ENCODE data around the gene TGIF1.
"Not testable (repeated sequence)": the region's sequence is repeated elsewhere in the genome, so short reads cannot be mapped to it uniquely, and the experiment has no call there.

TGIF1 gene

DNA sequence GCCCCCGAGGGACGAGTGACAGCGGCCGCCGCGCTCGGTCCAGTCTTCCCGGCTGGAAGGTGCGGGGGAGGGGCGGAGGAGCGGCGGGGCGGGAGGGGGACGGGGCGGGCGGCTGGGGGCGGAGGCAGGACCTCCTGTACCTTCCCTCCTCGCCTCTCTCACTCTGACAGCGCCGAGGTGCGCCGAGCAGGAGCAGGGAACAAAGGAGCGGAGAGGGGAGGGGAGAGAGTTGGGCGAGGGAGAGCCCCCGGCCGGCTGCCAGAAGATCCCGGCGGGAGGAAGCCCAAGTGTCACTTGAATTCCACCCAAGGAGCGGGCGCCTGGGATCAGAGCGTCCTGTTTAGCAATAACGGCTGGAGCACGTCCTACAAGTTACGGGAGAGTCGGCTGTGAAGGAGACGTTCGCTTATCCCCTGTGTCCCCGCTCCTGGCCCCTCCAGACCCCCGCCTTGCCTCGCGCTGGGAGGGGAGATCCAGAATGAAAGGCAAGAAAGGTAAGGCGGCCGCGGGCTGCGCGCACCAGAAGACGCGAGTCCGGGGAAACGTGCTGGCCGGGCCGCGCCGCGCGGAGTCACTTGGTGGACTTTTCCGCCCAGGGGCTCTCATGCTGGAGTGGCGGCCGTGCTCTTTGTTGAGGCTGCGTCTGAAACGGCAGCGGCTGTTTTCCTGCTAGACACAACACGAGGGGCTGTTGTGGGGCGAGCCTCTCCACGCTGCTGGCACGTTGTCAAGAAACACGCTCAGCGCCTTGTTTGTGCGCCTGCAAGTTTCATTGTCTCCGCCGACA is at the start of gene TGIF1:
Gene TGIF1 (plus strand): TSS at position 161 of the 787 bp plus-strand sequence. CDS start 318 bp downstream, at position 479.
- H3K4me1 ChIP-seq (ENCODE audit: insufficient read depth, low read length) = peaks cover 8% of the 10 kb centered on the region
- H3K36me3 ChIP-seq (ENCODE audit: insufficient read depth, low read length) = peaks cover 6% of the 10 kb centered on the region
- H3K9ac ChIP-seq (ENCODE audit: low read depth, low read length) = peak within 1 kb of the TSS; percentile 99
- no peaks in the 10 kb centered on the region for H3K9me3 ChIP-seq (ENCODE audit: control insufficient read depth, insufficient read depth, low read length)

DNA sequence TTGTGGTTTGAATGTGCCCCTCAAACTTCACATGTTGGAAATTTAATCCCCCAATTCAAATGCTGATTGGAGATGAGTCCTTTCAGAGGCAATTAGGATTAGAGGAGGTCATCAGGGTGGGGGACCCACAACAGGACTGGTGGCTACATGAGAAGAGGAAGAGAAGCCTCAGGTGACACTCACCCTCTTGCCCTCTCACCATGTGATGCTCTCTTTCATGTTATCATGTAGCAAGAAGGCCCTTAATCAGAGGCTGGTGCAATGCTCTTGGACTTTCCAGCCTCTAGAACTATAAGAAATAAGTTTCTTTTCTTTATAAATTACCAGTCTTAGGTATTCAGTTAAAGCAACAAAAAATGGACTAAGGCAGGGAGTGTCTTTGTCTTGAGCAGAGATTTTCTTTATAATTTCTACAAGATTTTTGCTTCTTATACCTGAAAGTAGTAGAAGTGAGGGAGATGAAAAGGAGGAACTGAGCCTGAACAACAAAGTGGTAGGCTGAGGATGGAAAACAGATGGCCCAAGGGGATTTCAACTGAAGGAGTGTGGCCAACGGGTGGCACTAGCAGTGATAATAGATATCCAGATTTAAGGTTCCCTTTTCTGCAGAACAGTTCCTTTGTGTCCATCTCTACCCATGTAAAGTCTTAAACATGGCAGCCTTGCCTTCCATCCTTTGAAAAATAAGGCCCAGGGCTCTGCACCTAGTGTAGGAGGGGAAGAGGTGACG is 49.2 kb upstream of the TGIF1 start:
- peaks cover 7% of the 10 kb centered on the region for H3K9me3 ChIP-seq (ENCODE audit: control insufficient read depth, insufficient read depth, low read length)
- no peaks in the 10 kb centered on the region for H3K36me3 ChIP-seq (ENCODE audit: insufficient read depth, low read length)
- no peaks in the 10 kb centered on the region for H3K4me1 ChIP-seq (ENCODE audit: insufficient read depth, low read length)

DNA sequence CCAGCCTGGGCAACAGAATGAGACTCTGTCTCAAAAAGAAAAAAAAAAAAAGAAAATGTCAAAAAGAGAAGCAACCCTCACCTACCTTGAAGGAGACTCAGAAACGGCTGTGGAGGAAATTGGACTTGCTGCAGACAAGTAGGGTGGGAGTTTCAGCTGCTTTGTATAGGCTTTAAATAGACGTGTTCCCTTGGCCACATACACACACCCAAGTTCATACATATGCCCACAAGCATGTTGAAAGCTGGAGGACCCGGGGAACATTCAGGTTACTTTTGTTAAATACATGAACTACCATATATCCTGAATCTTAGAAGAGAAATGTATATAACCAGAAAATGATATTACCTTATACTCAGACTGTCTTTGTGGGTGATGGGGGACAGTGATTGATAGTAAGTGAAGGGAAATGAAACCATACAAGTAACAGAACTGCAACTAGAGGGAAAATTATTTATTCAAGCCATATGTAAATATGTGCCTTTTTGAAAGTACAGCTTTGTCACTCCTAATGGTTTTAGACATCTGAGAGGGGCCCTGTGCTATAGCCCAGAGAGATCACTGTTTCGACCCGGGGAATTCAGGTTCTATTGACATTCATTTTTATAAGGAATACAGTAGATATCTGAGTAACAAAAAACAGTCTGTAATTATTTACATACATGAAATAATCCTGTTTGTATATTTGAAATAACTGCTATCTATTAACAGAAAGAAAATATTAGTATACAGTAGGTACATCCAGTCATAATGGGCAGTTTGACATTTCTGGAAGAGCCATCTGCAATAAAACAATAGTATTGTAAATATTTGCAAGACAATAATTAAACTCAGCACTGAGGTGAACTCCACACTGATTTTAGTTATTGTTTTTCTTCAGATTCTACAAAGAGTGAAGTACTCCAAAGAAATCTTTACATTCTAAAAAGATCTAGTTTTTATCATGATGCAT is 48.0 kb upstream of the TGIF1 start:
- Histone ChIP-seq H3K9me3 (ENCODE audit: control insufficient read depth, insufficient read depth, low read length) (peaks cover 7% of the 10 kb centered on the region), H3K4me1 (ENCODE audit: insufficient read depth, low read length) (no peaks in the 10 kb centered on the region), H3K9ac (ENCODE audit: low read depth, low read length) (no peak overlapping the region), H3K36me3 (ENCODE audit: insufficient read depth, low read length) (no peaks in the 10 kb centered on the region)

More for the DNA sequence above, 49.2 kb upstream of the TGIF1 start:
- H3K9ac ChIP-seq (ENCODE audit: low read depth, low read length) = no peak overlapping the region

DNA sequence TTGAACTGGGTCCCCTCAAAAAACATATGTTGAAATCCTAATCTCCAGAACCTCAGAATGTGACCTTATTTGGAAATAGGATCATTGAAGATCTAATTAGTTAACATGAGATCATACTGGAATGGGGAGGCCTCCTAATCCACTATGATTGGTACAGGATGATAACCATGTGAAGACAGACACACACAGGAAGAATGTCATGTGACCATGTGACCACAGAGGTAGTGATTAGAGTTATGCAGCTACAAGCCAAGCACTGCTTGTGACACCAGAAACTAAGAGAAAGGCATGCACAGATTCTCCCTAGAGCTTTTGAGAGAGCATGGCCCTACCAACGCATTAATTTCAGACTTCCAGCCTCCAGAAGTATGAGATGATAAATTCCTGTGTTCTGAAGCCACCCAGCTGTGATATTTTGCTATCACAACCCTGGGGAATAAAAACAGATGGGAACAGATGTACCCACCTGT is 47.0 kb upstream of the TGIF1 start:
- no peaks in the 10 kb centered on the region for H3K36me3 ChIP-seq (ENCODE audit: insufficient read depth, low read length)
- no peaks in the 10 kb centered on the region for H3K4me1 ChIP-seq (ENCODE audit: insufficient read depth, low read length)
- no peak overlapping the region for H3K9ac ChIP-seq (ENCODE audit: low read depth, low read length)
- peaks cover 7% of the 10 kb centered on the region for H3K9me3 ChIP-seq (ENCODE audit: control insufficient read depth, insufficient read depth, low read length)

DNA sequence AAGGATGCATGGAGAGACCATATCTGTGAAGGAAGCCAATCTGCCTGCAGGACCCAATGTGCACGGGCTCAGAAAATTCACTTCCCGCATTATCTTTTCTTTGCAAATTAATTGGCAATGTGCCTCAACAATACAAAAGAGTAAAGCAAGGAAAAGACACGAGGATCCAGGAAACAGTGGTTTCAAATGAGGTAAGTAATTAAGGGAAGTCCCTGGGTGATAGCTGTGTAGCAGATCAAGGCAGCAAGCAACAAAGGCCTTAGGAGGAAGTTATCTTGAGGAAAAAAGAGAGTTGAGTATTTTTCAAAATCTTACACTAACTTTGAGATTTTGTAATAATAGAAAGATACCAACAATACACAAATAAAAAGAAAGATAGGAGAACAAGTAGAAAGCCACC is 44.3 kb upstream of the TGIF1 start:
- Histone ChIP-seq H3K36me3 (ENCODE audit: insufficient read depth, low read length) (no peaks in the 10 kb centered on the region), H3K9me3 (ENCODE audit: control insufficient read depth, insufficient read depth, low read length) (peaks cover 3% of the 10 kb centered on the region), H3K9ac (ENCODE audit: low read depth, low read length) (no peak overlapping the region), H3K4me1 (ENCODE audit: insufficient read depth, low read length) (no peaks in the 10 kb centered on the region; the same call in 1 of the 2 replicates)

DNA sequence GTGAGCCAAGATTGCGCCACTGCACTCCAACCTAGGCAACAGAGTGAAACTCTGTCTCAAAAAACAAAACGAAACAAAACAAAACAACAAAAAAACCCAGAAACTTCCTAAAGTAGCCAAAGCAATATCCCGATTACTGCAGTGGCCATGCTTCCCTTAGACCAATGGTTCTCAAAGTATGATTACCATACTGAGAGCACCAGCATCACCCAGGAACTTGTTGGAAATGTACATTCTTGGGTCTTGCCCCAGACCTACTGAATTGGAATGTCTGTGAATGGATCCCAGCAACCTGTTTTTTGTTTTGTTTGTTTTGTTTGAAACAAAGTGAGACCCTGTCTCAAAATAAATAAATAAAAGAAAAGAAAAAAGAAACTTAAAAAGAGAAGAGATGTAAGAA is 41.9 kb upstream of the TGIF1 start:
- Histone ChIP-seq H3K9me3 (ENCODE audit: control insufficient read depth, insufficient read depth, low read length) (no peaks in the 10 kb centered on the region; the same call in 1 of the 2 replicates), H3K9ac (ENCODE audit: low read depth, low read length) (no peak overlapping the region), H3K36me3 (ENCODE audit: insufficient read depth, low read length) (no peaks in the 10 kb centered on the region), H3K4me1 (ENCODE audit: insufficient read depth, low read length) (no peaks in the 10 kb centered on the region; the same call in 1 of the 2 replicates)

DNA sequence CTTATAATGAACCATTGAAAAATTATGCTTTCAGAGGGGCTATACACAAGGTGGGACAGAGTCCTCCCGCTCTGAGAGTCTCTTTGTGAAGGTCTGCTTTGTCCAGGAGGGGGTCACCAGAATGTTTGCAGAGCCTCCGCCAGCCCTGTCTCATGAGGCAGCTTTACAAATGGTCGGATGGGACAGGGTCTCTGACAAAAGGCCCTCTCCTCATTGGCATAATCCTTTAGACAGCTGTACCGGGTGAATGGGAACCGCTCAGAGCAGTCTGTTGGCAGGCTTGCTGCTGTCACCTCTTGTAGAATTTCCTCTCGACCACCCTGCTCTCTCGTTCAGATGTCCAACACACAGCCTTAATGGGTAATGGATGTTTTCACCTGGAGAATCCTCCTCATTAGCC is 40.2 kb upstream of the TGIF1 start:
- Histone ChIP-seq H3K9ac (ENCODE audit: low read depth, low read length) (no peak overlapping the region), H3K9me3 (ENCODE audit: control insufficient read depth, insufficient read depth, low read length) (no peaks in the 10 kb centered on the region), H3K4me1 (ENCODE audit: insufficient read depth, low read length) (no peaks in the 10 kb centered on the region; the same call in 1 of the 2 replicates), H3K36me3 (ENCODE audit: insufficient read depth, low read length) (no peaks in the 10 kb centered on the region)

DNA sequence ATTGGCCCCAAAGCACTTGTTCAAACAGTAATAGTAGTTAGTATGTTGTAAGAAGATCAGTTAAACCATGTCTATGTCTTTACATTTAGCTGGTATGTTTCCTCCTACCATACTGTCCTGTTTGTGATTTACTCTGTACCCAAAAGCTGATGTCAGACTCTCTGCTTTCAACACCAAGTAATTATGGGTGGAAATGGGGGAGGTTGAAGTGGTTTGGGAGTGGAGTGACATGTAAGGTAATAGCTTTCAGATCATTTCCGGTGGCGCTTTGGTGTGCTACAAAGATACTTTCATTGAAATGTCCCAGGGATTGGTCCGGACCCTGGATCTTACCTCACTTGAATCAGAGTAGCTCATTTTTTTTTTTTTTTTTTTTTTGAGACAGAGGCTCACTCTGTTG is 39.7 kb upstream of the TGIF1 start:
- H3K9me3 ChIP-seq (ENCODE audit: control insufficient read depth, insufficient read depth, low read length) = no peaks in the 10 kb centered on the region
- no peaks in the 10 kb centered on the region; the same call in 1 of the 2 replicates for H3K4me1 ChIP-seq (ENCODE audit: insufficient read depth, low read length)
- no peaks in the 10 kb centered on the region for H3K36me3 ChIP-seq (ENCODE audit: insufficient read depth, low read length)
- no peak overlapping the region for H3K9ac ChIP-seq (ENCODE audit: low read depth, low read length)

DNA sequence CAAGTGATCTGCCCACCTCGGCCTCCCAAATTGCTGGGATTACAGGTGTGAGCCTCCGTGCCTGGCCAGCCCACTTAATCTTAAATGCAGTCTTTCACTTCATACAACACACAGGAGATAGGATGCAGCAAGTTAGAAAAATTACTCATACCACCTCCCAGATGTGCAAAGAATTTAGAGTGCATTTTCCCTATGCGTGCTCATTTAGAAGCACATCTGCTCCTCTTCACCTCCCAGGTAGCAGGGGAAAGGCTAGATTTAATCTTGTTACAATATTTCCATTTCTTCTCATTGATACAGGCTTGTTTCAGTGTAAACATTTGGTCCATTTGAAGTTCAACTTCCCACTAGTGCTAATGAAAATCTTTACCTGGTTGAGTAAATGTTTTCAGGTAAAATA is 39.1 kb upstream of the TGIF1 start:
- not testable (repeated sequence) for H3K4me1 ChIP-seq (ENCODE audit: insufficient read depth, low read length); H3K36me3 ChIP-seq (ENCODE audit: insufficient read depth, low read length); H3K9ac ChIP-seq (ENCODE audit: low read depth, low read length); H3K9me3 ChIP-seq (ENCODE audit: control insufficient read depth, insufficient read depth, low read length)

DNA sequence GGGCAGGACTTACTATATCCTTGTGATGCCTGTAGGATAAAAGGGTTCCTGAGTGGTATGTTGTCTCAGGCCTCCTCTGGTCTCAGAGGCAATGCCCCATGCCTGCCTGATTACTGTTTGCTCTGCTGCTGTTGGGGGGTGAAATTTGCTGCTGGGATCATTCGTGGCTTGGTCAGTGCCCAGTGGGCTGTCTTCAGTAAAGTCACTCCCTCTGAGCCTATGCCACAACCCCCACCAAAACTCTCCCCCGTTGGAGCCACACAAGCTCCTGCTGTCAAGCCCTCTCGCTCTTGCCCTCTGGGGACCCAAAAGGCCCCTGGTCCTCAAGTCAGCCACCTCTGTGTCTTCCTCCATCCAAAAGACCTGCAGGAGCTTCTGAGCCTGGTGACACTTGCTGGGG is 38.6 kb upstream of the TGIF1 start:
- Histone ChIP-seq H3K9me3 (ENCODE audit: control insufficient read depth, insufficient read depth, low read length) (no peaks in the 10 kb centered on the region), H3K36me3 (ENCODE audit: insufficient read depth, low read length) (no peaks in the 10 kb centered on the region), H3K9ac (ENCODE audit: low read depth, low read length) (no peak overlapping the region), H3K4me1 (ENCODE audit: insufficient read depth, low read length) (no peaks in the 10 kb centered on the region; the same call in 1 of the 2 replicates)

DNA sequence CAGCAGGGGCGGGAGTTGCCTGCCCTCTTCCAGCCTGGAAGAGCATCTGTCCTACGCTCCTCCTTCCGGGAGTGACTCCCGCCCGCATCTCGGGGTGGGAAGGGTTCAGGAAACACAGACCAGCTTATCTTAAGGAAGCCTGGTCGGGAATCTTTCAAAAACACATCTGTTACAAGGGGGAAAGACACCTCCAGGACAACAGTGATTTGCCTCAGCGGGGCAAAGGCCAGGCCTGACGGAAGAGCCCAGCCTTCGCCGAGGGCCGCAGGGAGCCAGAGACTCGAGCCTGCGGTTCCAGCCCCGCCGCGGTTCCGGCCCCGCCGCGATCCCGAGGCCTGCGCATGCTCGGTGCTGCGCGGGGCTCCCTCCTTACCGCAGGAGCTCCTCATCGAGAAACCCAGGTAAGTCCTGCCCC is 38.1 kb upstream of the TGIF1 start:
- Histone ChIP-seq H3K9me3 (ENCODE audit: control insufficient read depth, insufficient read depth, low read length) (no peaks in the 10 kb centered on the region), H3K4me1 (ENCODE audit: insufficient read depth, low read length) (no peaks in the 10 kb centered on the region; the same call in 1 of the 2 replicates), H3K9ac (ENCODE audit: low read depth, low read length) (no peak overlapping the region), H3K36me3 (ENCODE audit: insufficient read depth, low read length) (no peaks in the 10 kb centered on the region)

DNA sequence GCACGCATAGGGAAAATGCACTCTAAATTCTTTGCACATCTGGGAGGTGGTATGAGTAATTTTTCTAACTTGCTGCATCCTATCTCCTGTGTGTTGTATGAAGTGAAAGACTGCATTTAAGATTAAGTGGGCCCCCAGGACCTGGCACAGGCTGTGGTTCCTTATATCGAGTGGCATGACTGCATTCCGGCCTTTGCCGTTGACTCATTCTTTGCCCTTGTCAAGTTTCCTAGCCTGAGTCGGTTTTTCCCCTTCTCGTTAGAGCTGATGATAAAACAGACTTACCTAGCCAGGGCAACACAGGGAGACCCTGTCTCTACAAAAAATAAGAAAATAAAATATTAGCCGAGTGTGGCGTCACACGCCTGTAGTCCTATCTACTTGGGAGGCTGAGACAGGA is 37.4 kb upstream of the TGIF1 start:
- H3K9me3 ChIP-seq (ENCODE audit: control insufficient read depth, insufficient read depth, low read length); H3K9ac ChIP-seq (ENCODE audit: low read depth, low read length); H3K4me1 ChIP-seq (ENCODE audit: insufficient read depth, low read length); H3K36me3 ChIP-seq (ENCODE audit: insufficient read depth, low read length): not testable (repeated sequence)

DNA sequence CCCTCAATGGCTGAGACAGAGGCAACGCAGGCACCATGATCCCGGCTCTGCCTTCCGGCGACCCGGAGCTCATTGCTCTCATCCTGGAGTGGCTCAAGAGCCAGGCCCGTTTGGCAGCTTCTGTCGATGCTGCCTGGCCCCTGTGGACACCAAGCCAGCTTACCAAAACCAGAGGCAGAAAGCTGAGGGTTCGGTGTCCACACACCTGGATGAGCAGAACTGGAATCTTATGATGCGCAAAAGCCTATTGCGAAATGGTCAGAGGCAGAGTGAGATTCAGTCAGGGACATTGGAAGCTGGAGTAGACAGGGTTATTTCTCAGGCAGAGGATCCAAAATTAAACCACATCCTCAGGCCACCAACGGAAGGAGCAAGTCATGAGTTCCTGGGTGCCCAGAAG is 34.9 kb upstream of the TGIF1 start:
- Histone ChIP-seq H3K9me3 (ENCODE audit: control insufficient read depth, insufficient read depth, low read length) (no peaks in the 10 kb centered on the region), H3K4me1 (ENCODE audit: insufficient read depth, low read length) (no peaks in the 10 kb centered on the region), H3K36me3 (ENCODE audit: insufficient read depth, low read length) (no peaks in the 10 kb centered on the region), H3K9ac (ENCODE audit: low read depth, low read length) (no peak overlapping the region)

DNA sequence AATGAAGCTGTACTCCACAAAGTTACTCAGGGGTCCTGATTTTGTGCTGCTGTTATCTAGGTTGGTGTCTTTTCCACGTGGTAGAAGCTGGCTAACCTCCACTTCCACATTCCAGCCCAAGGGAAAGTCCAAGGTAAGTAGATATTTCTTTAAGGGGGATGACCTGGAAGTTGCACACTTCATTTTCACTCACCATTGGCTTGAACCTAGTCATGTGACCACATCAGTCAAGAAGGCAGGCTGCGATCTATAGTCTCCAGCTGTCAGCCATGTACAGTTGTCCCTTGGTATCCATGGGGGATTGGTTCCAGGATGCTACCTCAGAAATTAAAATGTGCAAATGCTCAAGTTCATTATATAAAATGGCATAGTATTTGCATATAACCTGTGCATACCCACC is 31.9 kb upstream of the TGIF1 start:
- Histone ChIP-seq H3K9me3 (ENCODE audit: control insufficient read depth, insufficient read depth, low read length) (no peaks in the 10 kb centered on the region), H3K36me3 (ENCODE audit: insufficient read depth, low read length) (no peaks in the 10 kb centered on the region), H3K4me1 (ENCODE audit: insufficient read depth, low read length) (no peaks in the 10 kb centered on the region), H3K9ac (ENCODE audit: low read depth, low read length) (no peak overlapping the region)
